GM19328 (cell line): ENCODE data around the gene RHEX.
"Not testable (repeated sequence)": the region's sequence is repeated elsewhere in the genome, so short reads cannot be mapped to it uniquely, and the experiment has no call there.

Experiments used
- ATAC-seq: cut with Tn5 transposase; IDR thresholded peaks from one replicate; pipeline ENCODE4 v1.9.1; 2021; ENCODE audit warnings: mild to moderate bottlenecking, moderate library complexity; ENCODE audit not compliant: unreplicated experiment

RHEX gene

GRCh38 chr1:206058289-206058926 is 5.4 kb downstream of the RHEX start:
- ATAC-seq: not testable (repeated sequence)

- no peak for ATAC-seq
Observed at GRCh38 chr1:206058927-206059292, 5.9 kb downstream of the RHEX start.

- no peak for ATAC-seq
Observed at GRCh38 chr1:206059355-206059915, 6.5 kb downstream of the RHEX start.

- no peak for ATAC-seq
Observed at GRCh38 chr1:206060844-206061243, 7.9 kb downstream of the RHEX start.

- no peak for ATAC-seq
Observed at GRCh38 chr1:206062464-206062863, 9.5 kb downstream of the RHEX start.

- ATAC-seq: not testable (repeated sequence)
Observed at GRCh38 chr1:206064001-206064400, 11.0 kb downstream of the RHEX start.

- not testable (repeated sequence) for ATAC-seq
Observed at GRCh38 chr1:206064501-206064900, 11.5 kb downstream of the RHEX start.

GRCh38 chr1:206065547-206066145 is 12.7 kb downstream of the RHEX start:
- no peak for ATAC-seq

- ATAC-seq: peak; percentile 91
Observed at GRCh38 chr1:206066479-206067171, 13.7 kb downstream of the RHEX start.

GRCh38 chr1:206067486-206068227 is 14.7 kb downstream of the RHEX start:
- no peak for ATAC-seq

GRCh38 chr1:206068314-206068713 is 15.3 kb downstream of the RHEX start:
- no peak for ATAC-seq

GRCh38 chr1:206070627-206071304 is 17.8 kb downstream of the RHEX start:
- ATAC-seq: no peak

- ATAC-seq: no peak
Observed at GRCh38 chr1:206074839-206075238, 21.9 kb downstream of the RHEX start.

GRCh38 chr1:206075786-206076755 is 23.1 kb downstream of the RHEX start:
- ATAC-seq: no peak

GRCh38 chr1:206079135-206079534 is 26.2 kb downstream of the RHEX start:
- ATAC-seq: no peak

- no peak for ATAC-seq
Observed at GRCh38 chr1:206080026-206080820, 27.2 kb downstream of the RHEX start.

GRCh38 chr1:206081856-206082255 is 28.9 kb downstream of the RHEX start:
- no peak for ATAC-seq

GRCh38 chr1:206082831-206083695 is 30.1 kb downstream of the RHEX start:
- no peak for ATAC-seq
